ENCODE measurements around the gene UAP1L1. TPM values are rescaled to one million over a fixed set of nuclear protein-coding genes. Genes with fewer than 3 reads are reported as not detected.
"Not testable (repeated sequence)": the region's sequence is repeated elsewhere in the genome, so short reads cannot be mapped to it uniquely, and the experiment has no call there.

Gene UAP1L1
- total and polyA plus RNA-seq, 10 donors, result 12.5 to 35.9 (median 26.6) TPM

DNA sequence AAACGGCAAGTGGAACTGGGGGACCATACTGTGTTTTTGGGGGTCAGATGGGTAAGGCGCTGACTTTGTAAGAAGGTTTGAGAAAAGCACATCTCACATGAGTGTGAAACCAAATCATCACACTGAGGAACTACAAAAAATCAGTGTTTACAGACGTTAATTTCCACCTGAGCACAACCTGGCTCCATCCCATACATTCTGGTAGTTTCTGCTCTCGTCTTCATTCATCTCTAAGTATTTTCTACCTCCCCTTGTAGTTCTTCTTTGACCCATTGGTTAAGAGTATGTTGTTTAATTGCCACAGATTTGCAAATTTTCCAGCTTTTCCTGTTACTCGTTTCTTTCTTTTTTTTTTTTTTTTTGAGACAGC, 46.1 kb downstream of the UAP1L1 start:
- no peak for DNase-seq
- Histone ChIP-seq H3K27ac (peak overlapping the region in 3 of 8 donors; percentile 34 to 48 (median 38)), H3K4me3 (no peak overlapping the region), H3K36me3 (no peaks in the 10 kb centered on the region), H3K27me3 (replicated peaks in 1 of 7) (no peaks in the 10 kb centered on the region), H3K9me3 (no peaks in the 10 kb centered on the region), H3K4me1 (peaks cover 20 to 66% (median 36%) of the 10 kb centered on the region in 6 donors)
- WGBS, 5 donors, result 55 to 63% (median 62%) methylated on average over 5 of the region's 5 CpGs
- intact Hi-C loops (cut with DNase I; ENCODE audit: low total_unique reads), result no loop called here
- TF ChIP-seq POLR2A (IDR thresholded peaks at IDR 0.05), result no peak
- TF ChIP-seq POLR2AphosphoS5 (IDR thresholded peaks at IDR 0.05), result no peak
- TF ChIP-seq, protein P1, sequence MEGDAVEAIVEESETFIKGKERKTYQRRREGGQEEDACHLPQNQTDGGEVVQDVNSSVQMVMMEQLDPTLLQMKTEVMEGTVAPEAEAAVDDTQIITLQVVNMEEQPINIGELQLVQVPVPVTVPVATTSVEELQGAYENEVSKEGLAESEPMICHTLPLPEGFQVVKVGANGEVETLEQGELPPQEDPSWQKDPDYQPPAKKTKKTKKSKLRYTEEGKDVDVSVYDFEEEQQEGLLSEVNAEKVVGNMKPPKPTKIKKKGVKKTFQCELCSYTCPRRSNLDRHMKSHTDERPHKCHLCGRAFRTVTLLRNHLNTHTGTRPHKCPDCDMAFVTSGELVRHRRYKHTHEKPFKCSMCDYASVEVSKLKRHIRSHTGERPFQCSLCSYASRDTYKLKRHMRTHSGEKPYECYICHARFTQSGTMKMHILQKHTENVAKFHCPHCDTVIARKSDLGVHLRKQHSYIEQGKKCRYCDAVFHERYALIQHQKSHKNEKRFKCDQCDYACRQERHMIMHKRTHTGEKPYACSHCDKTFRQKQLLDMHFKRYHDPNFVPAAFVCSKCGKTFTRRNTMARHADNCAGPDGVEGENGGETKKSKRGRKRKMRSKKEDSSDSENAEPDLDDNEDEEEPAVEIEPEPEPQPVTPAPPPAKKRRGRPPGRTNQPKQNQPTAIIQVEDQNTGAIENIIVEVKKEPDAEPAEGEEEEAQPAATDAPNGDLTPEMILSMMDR (IDR thresholded peaks at IDR 0.05 in 8 of 11, conservative IDR thresholded peaks at IDR 0.05 in 3 of 11), result no peak

DNA sequence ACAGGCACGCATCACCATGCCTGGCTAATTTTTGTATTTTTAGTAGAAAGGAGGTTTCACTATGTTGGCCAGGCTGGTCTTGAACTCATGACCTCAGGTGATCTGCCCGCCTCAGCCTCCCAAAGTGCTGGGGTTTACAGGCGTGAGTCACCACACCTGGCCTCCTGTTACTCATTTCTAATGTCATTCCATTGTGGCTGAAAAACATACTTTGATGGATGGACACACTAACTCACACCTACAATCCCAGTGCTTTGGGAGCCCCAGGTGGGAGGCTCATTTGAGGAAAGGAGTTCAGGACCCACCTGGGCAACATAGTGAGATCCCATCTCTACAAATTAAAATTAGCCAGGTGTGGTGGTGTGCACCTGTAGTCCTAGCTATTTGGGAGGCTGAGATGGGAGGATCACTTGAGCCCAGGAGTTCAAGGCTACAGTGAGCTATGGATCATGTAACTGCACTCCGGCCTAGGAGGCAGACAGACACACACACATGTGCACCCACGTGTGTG, 46.7 kb downstream of the UAP1L1 start:
- DNase-seq; H3K27ac ChIP-seq; H3K36me3 ChIP-seq; H3K27me3 ChIP-seq (replicated peaks in 1 of 7); H3K9me3 ChIP-seq; intact Hi-C loops (cut with DNase I; ENCODE audit: low total_unique reads); H3K4me3 ChIP-seq: not testable (repeated sequence)
- WGBS, 5 donors, result 77 to 92% (median 81%) methylated on average over 5 of the region's 5 CpGs
- H3K4me1 ChIP-seq, result peaks cover 25 to 67% (median 39%) of the 10 kb centered on the region in 6 donors

DNA sequence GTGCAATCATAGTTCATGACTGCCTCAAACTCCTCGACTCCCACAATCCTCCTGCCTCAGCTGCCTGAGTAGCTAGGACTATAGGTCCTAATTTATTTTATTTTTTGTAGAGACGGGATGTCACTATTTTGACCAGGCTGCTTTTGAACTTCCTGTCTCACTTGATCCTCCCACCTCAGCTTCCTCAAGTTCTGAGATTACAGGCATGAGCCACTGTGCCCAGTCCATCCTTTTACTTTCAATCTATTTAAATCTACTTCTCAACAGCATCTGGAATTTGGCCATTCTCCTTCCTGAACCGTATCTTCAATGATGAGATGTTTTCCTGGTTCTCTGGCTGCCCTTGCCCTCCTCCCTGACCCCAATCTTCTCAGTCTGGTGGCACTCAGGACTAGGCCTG, 49.5 kb downstream of the UAP1L1 start:
- no peak for DNase-seq
- Histone ChIP-seq H3K27me3 (replicated peaks in 1 of 7) (peaks cover 0 to 20% (median 4%) of the 10 kb centered on the region in 7 donors), H3K9me3 (peaks cover 0 to 7% (median 0%) of the 10 kb centered on the region in 8 donors), H3K36me3 (no peaks in the 10 kb centered on the region), H3K27ac (peak overlapping the region; percentile 42 to 85 (median 74)), H3K4me1 (peaks cover 28 to 71% (median 45%) of the 10 kb centered on the region in 6 donors), H3K4me3 (peak overlapping the region in 5 of 8 donors; percentile 13 to 89 (median 73))
- TF ChIP-seq, protein P1 (IDR thresholded peaks at IDR 0.05 in 8 of 11, conservative IDR thresholded peaks at IDR 0.05 in 3 of 11), result no peak
- TF ChIP-seq POLR2A (IDR thresholded peaks at IDR 0.05) (no peak), POLR2AphosphoS5 (IDR thresholded peaks at IDR 0.05) (no peak)
- intact Hi-C loops (cut with DNase I; ENCODE audit: low total_unique reads), result no loop called here
- WGBS, 5 donors, result 13 to 21% (median 15%) methylated on average over 3 of the region's 3 CpGs

DNA sequence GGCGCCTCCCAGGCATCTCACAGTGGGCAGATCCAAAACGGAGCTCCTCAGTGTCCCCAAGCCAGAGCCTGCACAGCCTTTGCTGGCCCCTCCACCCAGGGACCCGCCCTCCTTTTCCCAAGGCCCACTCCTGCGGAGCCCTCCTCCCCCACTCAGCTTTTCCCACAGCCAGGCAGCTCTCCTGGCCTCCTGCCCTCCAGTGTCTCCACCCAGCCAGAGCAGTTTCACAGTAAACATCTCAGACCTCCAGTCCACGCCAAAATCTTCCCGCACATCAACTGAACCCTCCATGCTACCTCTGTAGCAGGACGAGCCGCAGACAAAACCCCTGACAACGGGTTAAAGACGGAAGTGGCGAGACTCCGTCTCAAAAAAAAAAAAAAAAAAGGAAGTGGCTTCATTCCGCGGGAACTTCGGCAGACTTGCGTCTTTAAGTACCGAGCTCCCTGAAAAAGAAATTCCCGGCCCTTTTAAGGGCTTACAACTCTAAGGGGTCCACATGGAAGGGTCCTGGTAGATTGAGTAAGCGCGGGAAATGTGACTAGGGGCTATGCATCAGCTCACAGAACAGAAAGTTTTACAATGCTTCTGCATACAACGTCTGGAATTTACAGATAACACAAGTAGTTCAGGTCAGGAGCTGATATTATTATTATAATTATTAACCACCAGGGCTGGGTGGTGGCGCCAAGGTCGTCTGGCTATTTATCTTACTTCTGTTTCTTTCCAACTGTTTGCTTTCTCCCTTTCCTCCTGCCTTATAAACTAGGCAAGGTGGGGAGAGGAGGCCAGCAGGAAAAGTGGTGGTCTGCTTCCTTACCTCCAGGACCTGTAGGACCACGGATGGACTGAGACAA, 50.2 kb downstream of the UAP1L1 start:
- H3K9me3 ChIP-seq, result peaks cover 0 to 7% (median 0%) of the 10 kb centered on the region in 8 donors
- H3K27me3 ChIP-seq (replicated peaks in 1 of 7), result peaks cover 0 to 25% (median 4%) of the 10 kb centered on the region in 7 donors
- no peak for DNase-seq
- no peaks in the 10 kb centered on the region for H3K36me3 ChIP-seq
- intact Hi-C loops (cut with DNase I; ENCODE audit: low total_unique reads), result no loop called here
- TF ChIP-seq POLR2AphosphoS5 (IDR thresholded peaks at IDR 0.05) (peak in 1 of 3 donors; percentile 23), POLR2A (IDR thresholded peaks at IDR 0.05) (no peak)
- TF ChIP-seq, protein P1 (IDR thresholded peaks at IDR 0.05 in 8 of 11, conservative IDR thresholded peaks at IDR 0.05 in 3 of 11), result no peak
- peak overlapping the region in 7 of 8 donors; percentile 13 to 89 (median 31) for H3K4me3 ChIP-seq
- WGBS, 5 donors, result 4 to 10% (median 10%) methylated on average over 23 to 24 of the region's 24 CpGs
- H3K4me1 ChIP-seq, result peaks cover 28 to 64% (median 42%) of the 10 kb centered on the region in 6 donors
- H3K27ac ChIP-seq, result peak overlapping the region; percentile 42 to 85 (median 74)

All from spleen (tissue), 11 donors.